GM23338 (cell line): Measurements from ENCODE around the gene COX7A1. TPM values are rescaled to one million over a fixed set of nuclear protein-coding genes. Genes with fewer than 3 reads are reported as not detected.

ENCODE experiments used
- ATAC-seq: fragments of 200-7000 bp; cut with Tn5 transposase; 3 replicates; pipeline ENCODE4 v1.9.1; 2020
- DNase-seq: peaks from one replicate; pipeline ENCODE4 v3.0.0-alpha.2; 2015; ENCODE audit warnings: low spot score
- H2AFZ ChIP-seq: fragments of 200-600 bp; sonication (generic); 2 replicates; pipeline ENCODE4 v1.8.0; 2016; ENCODE audit warnings: antibody characterized with exemption, mild to moderate bottlenecking, moderate library complexity
- H3F3A ChIP-seq: fragments of 200-600 bp; sonication (generic); replicated peaks from 2 replicates; pipeline ENCODE4 v1.8.0; 2017; ENCODE audit warnings: antibody characterized with exemption, mixed run types, low read depth
- H3K27ac ChIP-seq: fragments of 200-600 bp; sonication (generic); 2 replicates; pipeline ENCODE4 v1.6.1; 2016; ENCODE audit warnings: low read depth
- H3K27me3 ChIP-seq: fragments of 200-600 bp; sonication (generic); 2 replicates; pipeline ENCODE4 v1.8.0; 2016; ENCODE audit warnings: mild to moderate bottlenecking, mixed run types, moderate library complexity; ENCODE audit not compliant: insufficient read depth
- H3K36me3 ChIP-seq: fragments of 200-600 bp; sonication (generic); 2 replicates; pipeline ENCODE4 v1.8.0; 2016; ENCODE audit warnings: mild to moderate bottlenecking; ENCODE audit not compliant: insufficient read depth
- H3K4me1 ChIP-seq: fragments of 200-600 bp; sonication (generic); 2 replicates; pipeline ENCODE4 v1.8.0; 2016; ENCODE audit warnings: mild to moderate bottlenecking, moderate library complexity; ENCODE audit not compliant: insufficient read depth
- H3K4me2 ChIP-seq: fragments of 200-600 bp; sonication (generic); 2 replicates; pipeline ENCODE4 v1.7.1; 2017; ENCODE audit warnings: mixed run types
- H3K4me3 ChIP-seq: fragments of 200-600 bp; sonication (generic); 2 replicates; pipeline ENCODE4 v1.6.1; 2016; ENCODE audit warnings: mixed run types
- H3K79me2 ChIP-seq: fragments of 200-600 bp; sonication (generic); replicated peaks from 2 replicates; pipeline ENCODE4 v1.8.0; 2017; ENCODE audit warnings: mild to moderate bottlenecking; ENCODE audit not compliant: insufficient read depth
- H3K9me2 ChIP-seq: fragments of 200-600 bp; sonication (generic); 2 replicates; pipeline ENCODE4 v1.8.0; 2017; ENCODE audit not compliant: insufficient read depth
- H4K20me1 ChIP-seq: fragments of 200-600 bp; sonication (generic); replicated peaks from 2 replicates; pipeline ENCODE4 v1.8.0; 2017; ENCODE audit warnings: mild to moderate bottlenecking; ENCODE audit not compliant: insufficient read depth
- H3K27ac Mint-ChIP-seq: 2 replicates; pipeline ENCODE4 v1.8.0; 2020; ENCODE audit warnings: inconsistent platforms, mild to moderate bottlenecking, moderate library complexity, mixed read lengths
- H3K27me3 Mint-ChIP-seq: 3 replicates; pipeline ENCODE4 v1.8.0; 2022; ENCODE audit warnings: low read depth, mild to moderate bottlenecking, moderate library complexity, mixed read lengths, inconsistent platforms; ENCODE audit not compliant: insufficient read depth, poor library complexity
- H3K36me3 Mint-ChIP-seq: 3 replicates; pipeline ENCODE4 v1.8.0; 2021; ENCODE audit warnings: low read depth, mild to moderate bottlenecking, inconsistent platforms, moderate library complexity, mixed read lengths
- H3K4me1 Mint-ChIP-seq: 3 replicates; pipeline ENCODE4 v1.8.0; 2020; ENCODE audit warnings: mild to moderate bottlenecking, inconsistent platforms, mixed read lengths
- H3K4me3 Mint-ChIP-seq: 3 replicates; pipeline ENCODE4 v1.8.0; 2021; ENCODE audit warnings: moderate library complexity, mild to moderate bottlenecking, inconsistent platforms, mixed read lengths
- H3K9me3 Mint-ChIP-seq: 3 replicates; pipeline ENCODE4 v1.8.0; 2020; ENCODE audit warnings: moderate library complexity, mild to moderate bottlenecking, inconsistent platforms, mixed read lengths
- CREB1 ChIP-seq: fragments of 250-450 bp; sonication (Bioruptor Pico); IDR thresholded peaks from 2 replicates; pipeline ENCODE4 v1.5.0; 2020; ENCODE audit warnings: low read depth, mild to moderate bottlenecking, moderate library complexity
- CTCF ChIP-seq, 2 experiments: fragments of 200-600 bp in 1 of 2; sonication (generic) in 1 of 2; conservative IDR thresholded peaks; 2 replicates each; pipeline versions ENCODE4 v1.5.1 to v1.6.1; 2016 to 2017; ENCODE audit warnings: antibody characterized with exemption in 2 of 2, low read depth in 2 of 2, mild to moderate bottlenecking in 2 of 2, moderate library complexity in 1 of 2
- ETS1 ChIP-seq: IDR thresholded peaks from 2 replicates; pipeline ENCODE4 v1.6.1; 2016; ENCODE audit warnings: antibody characterized with exemption
- EZH2phosphoT487 ChIP-seq: fragments of 200-600 bp; sonication (generic); IDR thresholded peaks from one replicate; pipeline ENCODE4 v1.8.1; 2018; ENCODE audit warnings: antibody characterized with exemption; ENCODE audit not compliant: unreplicated experiment
- JUNB ChIP-seq: IDR thresholded peaks from one replicate; pipeline ENCODE4 v1.6.1; 2016; ENCODE audit warnings: antibody characterized with exemption; ENCODE audit not compliant: unreplicated experiment
- NANOG ChIP-seq: IDR thresholded peaks from 2 replicates; pipeline ENCODE4 v1.6.1; 2016; ENCODE audit warnings: antibody characterized with exemption, borderline replicate concordance
- POLR2AphosphoS5 ChIP-seq: IDR thresholded peaks from 2 replicates; pipeline ENCODE4 v1.6.1; 2016; ENCODE audit warnings: antibody characterized with exemption, low read depth
- REST ChIP-seq: IDR thresholded peaks from one replicate; pipeline ENCODE4 v1.6.1; 2018; ENCODE audit warnings: antibody characterized with exemption; ENCODE audit not compliant: unreplicated experiment
- STAT1 ChIP-seq: IDR thresholded peaks from one replicate; pipeline ENCODE4 v1.6.1; 2016; ENCODE audit warnings: antibody characterized with exemption; ENCODE audit not compliant: unreplicated experiment
- ZNF114 ChIP-seq: fragments of 250-450 bp; sonication (Bioruptor Pico); IDR thresholded peaks from 2 replicates; pipeline ENCODE4 v1.5.0; 2020; ENCODE audit warnings: mild to moderate bottlenecking, moderate library complexity
- ZNF331 ChIP-seq: fragments of 250-450 bp; sonication (Bioruptor Pico); IDR thresholded peaks from 2 replicates; pipeline ENCODE4 v1.5.0; 2020; ENCODE audit warnings: low read depth, mild to moderate bottlenecking, moderate library complexity
- ZNF462 ChIP-seq: fragments of 250-450 bp; sonication (Bioruptor Pico); IDR thresholded peaks from 2 replicates; pipeline ENCODE4 v1.5.0; 2020; ENCODE audit warnings: mild to moderate bottlenecking, moderate library complexity
- polyA plus RNA-seq: library from polyadenylated mRNA; unstranded; fragments of >200 nt; fragmentation: Nextera tagmentation; extraction: Ambion mirVana; gene quantifications from 2 replicates; pipeline ENCODE4 v1.2.1, GENCODE V29; 2016
- total RNA-seq: library from RNA; depleted of rRNA; stranded (reverse); fragments of >200 nt; shearing (Covaris generic); gene quantifications from 2 replicates; pipeline ENCODE4 v1.2.3, GENCODE V29; 2014

COX7A1 gene
- total and polyA plus RNA-seq, 2 experiments from 2014 or later: 0.52 to 5.5 TPM

- TF ChIP-seq EZH2phosphoT487: no peak
These were observed 13.2 kb downstream of the COX7A1 start (continued) for GRCh38 chr19:36139120-36139472.

GRCh38 chr19:36136964-36137686, 15.1 kb downstream of the COX7A1 start:
- no peaks in the 10 kb centered on the region for H3K9me3 Mint-ChIP-seq
- H3K4me3 Mint-ChIP-seq: no peak overlapping the region
- Histone ChIP-seq H3K4me2 (peak overlapping the region; percentile 51; the same call in 1 of the 2 replicates), H3K27me3 (no peaks in the 10 kb centered on the region), H3F3A (peaks cover 6% of the 10 kb centered on the region; the same call in 1 of the 2 replicates), H2AFZ (0 out of 2 replicates have a peak overlapping the region, but pooled peaks have one; percentile 66), H3K27ac (no peak overlapping the region), H3K4me3 (no peak overlapping the region), H3K9me2 (no peaks in the 10 kb centered on the region), H4K20me1 (no peaks in the 10 kb centered on the region), H3K36me3 (no peaks in the 10 kb centered on the region), H3K79me2 (peaks cover 5% of the 10 kb centered on the region), H3K4me1 (no peaks in the 10 kb centered on the region; the same call in 1 of the 2 replicates)
- H3K27me3 Mint-ChIP-seq: peaks cover 10% of the 10 kb centered on the region
- no peak overlapping the region for H3K27ac Mint-ChIP-seq
- peaks cover 10% of the 10 kb centered on the region for H3K36me3 Mint-ChIP-seq
- DNase-seq: no peak
- no peak for ATAC-seq
- peaks cover 14% of the 10 kb centered on the region for H3K4me1 Mint-ChIP-seq
- TF ChIP-seq ETS1 (no peak), ZNF114 (no peak), CTCF (conservative IDR thresholded peaks at IDR 0.05; ENCODE audit: low read depth in 2 of 2) (no peak), NANOG (no peak), POLR2AphosphoS5 (no peak), EZH2phosphoT487 (no peak), ZNF331 (CRISPR knock-in tag) (no peak), JUNB (no peak), STAT1 (no peak), ZNF462 (CRISPR knock-in tag) (no peak), REST (no peak), CREB1 (CRISPR knock-in tag) (no peak)
